Measurements from ENCODE around the gene OSBPL5.
A peak's percentile ranks its signal among the peaks of the same experiment; 100 is the strongest.

The OSBPL5 gene

GRCh38 chr11:3148990-3149851 is 15.9 kb downstream of the OSBPL5 start:
- no peak for DNase-seq

GRCh38 chr11:3148255-3148989 is 16.7 kb downstream of the OSBPL5 start:
- no peak for DNase-seq

GRCh38 chr11:3147626-3148025 is 17.5 kb downstream of the OSBPL5 start:
- no peak for DNase-seq

DNA sequence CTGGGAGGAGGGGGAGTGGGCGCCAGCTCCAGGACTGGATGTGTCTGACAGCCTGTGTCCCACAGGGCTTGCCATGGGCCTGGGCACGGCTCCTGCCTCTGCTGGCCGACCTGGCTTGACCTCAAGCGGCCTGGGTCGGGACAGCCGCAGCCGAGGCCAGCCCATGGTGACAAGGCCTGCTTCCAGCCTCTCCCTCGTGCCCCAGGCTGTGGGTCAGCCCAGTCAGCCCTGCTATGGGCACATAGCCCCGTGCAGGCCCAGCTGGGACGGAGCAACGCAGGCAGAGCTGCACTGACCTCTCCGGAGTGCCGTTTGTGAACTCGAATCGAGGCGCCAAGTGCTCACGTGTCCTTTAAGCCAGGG is 17.9 kb downstream of the OSBPL5 start:
- no peak for DNase-seq

- DNase-seq, result no peak
Observed at GRCh38 chr11:3146612-3147256, 18.4 kb downstream of the OSBPL5 start.

GRCh38 chr11:3145206-3145520 is 19.9 kb downstream of the OSBPL5 start:
- no peak for DNase-seq

DNA sequence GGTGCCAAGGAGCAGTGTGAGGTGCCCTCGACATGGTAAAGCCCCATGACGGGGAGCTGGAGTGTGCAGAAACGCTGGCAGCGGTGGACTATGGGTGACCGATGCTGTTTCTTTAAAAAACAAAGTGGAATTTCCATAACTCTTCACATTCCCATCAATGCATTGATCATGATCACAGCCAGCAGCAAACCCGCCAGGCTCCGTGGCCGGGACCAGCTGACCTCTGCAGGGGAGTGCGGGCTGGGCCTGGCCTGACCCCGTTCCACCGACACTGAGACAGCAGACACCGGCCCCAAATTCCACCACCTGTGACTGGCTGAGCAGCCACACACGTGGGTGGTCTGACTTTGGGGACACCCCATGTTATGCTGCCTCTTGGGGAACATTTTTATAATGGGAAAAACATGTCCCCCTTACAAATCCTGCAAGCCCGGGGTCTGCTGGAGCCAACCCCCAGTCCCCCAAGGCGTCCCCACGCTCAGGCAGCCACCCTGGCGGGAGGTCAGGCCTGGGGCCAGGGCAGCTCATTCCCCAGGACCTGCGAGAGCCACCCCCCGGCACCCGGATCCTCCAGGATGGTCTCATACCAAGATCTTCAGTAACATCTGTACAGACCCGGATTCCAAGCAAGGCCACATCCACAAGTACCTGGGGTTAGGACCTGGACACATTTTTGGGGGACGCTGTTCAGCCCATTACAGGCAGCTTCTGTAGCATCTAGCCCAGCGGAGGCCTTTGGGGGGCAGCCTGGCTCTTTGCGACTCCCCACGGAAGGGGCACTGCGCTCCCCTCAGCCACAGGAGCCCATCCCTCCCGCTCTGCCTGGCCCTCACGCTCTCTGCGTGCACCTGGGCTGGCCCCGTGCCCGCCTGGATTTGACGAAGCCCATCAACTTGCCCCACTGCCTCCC is 20.6 kb downstream of the OSBPL5 start:
- no peak for DNase-seq

DNA sequence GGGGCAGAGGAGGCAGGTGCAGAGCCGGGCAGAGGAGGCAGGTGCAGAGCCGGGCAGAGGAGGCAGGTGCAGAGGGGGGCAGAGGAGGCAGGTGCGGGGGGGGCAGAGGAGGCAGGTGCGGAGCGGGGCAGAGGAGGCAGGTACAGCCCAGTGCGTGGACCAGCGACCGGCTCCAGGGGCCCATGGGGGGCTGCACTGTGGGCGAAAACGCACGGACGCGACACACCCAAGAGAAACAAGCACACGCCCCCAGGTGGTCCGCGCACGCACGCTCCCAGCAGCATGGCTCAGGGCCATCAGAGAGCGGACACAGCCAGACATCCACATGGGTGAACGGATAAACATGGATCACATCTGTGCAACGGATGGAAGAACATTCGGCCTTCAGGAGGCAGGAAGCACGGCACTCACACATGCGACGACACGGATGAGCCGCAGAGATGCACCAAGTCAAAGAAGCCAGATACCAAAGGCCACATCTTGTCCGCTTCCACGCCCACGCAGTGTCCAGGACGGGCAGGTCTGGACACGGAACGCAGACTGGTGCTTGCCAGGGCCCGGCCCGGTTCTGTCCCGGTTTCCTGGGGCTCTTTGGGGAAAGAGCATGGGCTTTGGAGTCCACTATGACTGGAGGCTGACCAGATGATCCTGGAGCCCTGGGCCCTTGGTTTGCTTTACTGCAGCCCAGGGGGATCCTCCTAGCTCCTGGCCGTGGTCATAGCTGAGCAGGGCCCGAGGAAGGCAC is 21.8 kb downstream of the OSBPL5 start:
- no peak for DNase-seq

GRCh38 chr11:3140291-3140603 is 24.9 kb downstream of the OSBPL5 start:
- no peak for DNase-seq

DNA sequence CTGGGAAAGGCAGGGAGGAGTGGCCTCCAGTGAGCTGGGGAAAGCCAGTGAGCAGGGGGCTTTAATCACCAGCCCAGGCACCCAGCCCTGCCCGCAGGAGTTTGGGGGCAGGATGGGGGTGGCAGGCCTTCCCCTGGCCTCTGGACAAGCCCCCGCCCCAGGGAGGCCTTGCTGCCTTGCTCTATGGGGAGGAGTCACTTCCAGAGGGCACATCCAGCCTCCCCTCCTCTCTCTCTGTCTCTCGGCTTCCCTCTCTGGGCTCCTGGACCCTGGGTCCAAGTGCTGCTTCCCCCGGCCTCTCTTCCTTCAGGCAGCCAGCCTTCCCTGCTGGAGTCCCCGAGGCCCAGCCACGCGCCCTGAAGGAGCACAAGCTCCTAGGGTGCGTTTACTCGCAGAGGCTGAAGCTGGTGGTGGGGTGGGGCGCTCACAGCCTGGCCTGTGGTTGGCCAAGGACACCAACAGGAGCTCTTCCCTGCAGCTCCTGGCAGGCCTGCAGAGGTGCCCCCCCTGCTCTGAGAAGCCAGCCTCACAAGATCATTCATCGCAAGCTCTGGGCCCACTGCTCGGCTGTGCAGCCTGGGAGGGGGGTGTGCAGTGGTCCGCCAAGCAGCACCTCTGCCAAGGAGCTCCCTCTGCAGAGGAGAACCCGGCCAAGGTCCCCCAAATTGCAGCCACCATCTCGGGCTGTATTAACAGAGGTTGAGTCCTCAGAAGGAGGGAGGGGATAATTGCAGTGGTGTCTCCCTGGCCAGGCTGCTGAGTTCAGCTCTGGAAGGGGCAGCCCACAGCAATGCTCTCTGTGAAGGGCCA is 25.4 kb downstream of the OSBPL5 start:
- DNase-seq, result no peak

- no peak for DNase-seq
Observed at GRCh38 chr11:3139086-3139440, 26.0 kb downstream of the OSBPL5 start.

- no peak for DNase-seq
Observed at GRCh38 chr11:3138178-3139085, 26.7 kb downstream of the OSBPL5 start.

DNA sequence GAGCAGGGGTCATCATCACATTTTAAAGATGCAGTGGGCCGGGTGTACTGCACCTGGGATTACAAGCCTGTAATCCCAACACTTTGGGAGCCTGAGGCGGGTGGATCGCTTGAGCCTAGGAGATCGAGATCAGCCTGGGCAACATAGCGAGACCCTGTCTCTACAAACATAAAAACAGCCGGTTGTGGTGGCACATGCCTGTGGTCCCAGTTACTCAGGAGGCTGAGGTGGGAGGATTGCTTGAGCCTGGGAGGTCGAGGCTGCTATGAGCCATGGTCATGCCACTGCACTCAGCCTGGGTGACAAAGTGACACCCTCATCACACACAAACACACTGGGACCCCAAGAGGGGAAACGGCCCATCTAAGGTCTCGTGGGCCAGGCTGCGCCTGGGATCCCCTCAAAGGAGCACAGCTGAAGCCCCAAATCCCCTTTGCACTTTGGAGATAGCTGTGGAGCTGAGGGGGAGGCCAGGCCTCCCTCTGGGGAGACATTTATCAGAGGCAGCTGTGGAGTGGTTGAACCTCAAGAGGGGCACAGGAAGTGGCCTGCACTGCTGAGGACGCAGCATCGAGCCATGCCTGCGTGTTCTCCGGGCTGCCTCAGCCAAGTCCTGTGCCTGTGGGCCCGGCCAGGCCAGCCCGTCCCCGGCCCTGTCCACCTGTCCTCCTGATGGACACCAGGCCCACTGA is 27.5 kb downstream of the OSBPL5 start:
- no peak for DNase-seq

GRCh38 chr11:3136546-3137455 is 28.3 kb downstream of the OSBPL5 start:
- no peak for DNase-seq

GRCh38 chr11:3135481-3136440 is 29.3 kb downstream of the OSBPL5 start:
- DNase-seq, result peak; percentile 4

- DNase-seq, result peak; percentile 5
Observed at GRCh38 chr11:3134651-3135480, 30.2 kb downstream of the OSBPL5 start.

All from activated naive CD4-positive, alpha-beta T cell treated with anti-CD3 and anti-CD28 coated beads, Interleukin-2, amount 50 U/mL, for 16 hours (primary cell).